ENCODE measurements around the gene DAB1. TPM values are rescaled to one million over a fixed set of nuclear protein-coding genes. Genes with fewer than 3 reads are reported as not detected.

The DAB1 gene
- total RNA-seq, 2 experiments from 2014 or later, result 1.2 to 2.1 TPM

- POLR2A ChIA-PET, result no interaction called here
- H3K4me1 Mint-ChIP-seq, result no peaks in the 10 kb centered on the region
- H3K9me3 Mint-ChIP-seq, result peaks cover 2% of the 10 kb centered on the region
- DNase-seq, result no peak
- no peak overlapping the region for H3K4me3 Mint-ChIP-seq
- no peak overlapping the region for H3K27ac Mint-ChIP-seq
- H3K27me3 Mint-ChIP-seq, result no peaks in the 10 kb centered on the region
- H3K36me3 Mint-ChIP-seq (ENCODE audit: low read depth), result no peaks in the 10 kb centered on the region
- CTCF ChIA-PET, result no interaction called here
These were observed 457.2 kb downstream of the DAB1 start for GRCh38 chr1:56966698-56966999.

GRCh38 chr1:56965916-56966697 is 457.8 kb downstream of the DAB1 start, which contains the start of gene C8B:
Gene C8B, minus strand, starts transcription at chr1:56966015. Its CDS starts 67 bp downstream, at chr1:56965948.
- no peaks in the 10 kb centered on the region for H3K4me1 Mint-ChIP-seq
- POLR2A ChIA-PET, result no interaction called here
- CTCF ChIA-PET, result no interaction called here

GRCh38 chr1:56965191-56965590 is 458.7 kb downstream of the DAB1 start:
- Mint-ChIP-seq H3K36me3 (ENCODE audit: low read depth) (no peaks in the 10 kb centered on the region), H3K4me1 (no peaks in the 10 kb centered on the region), H3K27ac (no peak overlapping the region), H3K9me3 (peaks cover 2% of the 10 kb centered on the region), H3K27me3 (no peaks in the 10 kb centered on the region), H3K4me3 (no peak overlapping the region)
- CTCF ChIA-PET, result no interaction called here
- DNase-seq, result no peak
- POLR2A ChIA-PET, result no interaction called here

More at GRCh38 chr1:56965916-56966697, 457.8 kb downstream of the DAB1 start, which contains the start of gene C8B:
- Mint-ChIP-seq H3K4me3 (no peak within 1 kb of the TSS), H3K27ac (no peak within 1 kb of the TSS), H3K27me3 (no peaks in the 10 kb centered on the region), H3K9me3 (peaks cover 2% of the 10 kb centered on the region), H3K36me3 (ENCODE audit: low read depth) (no peaks in the 10 kb centered on the region)
- DNase-seq, result no peak

- H3K9me3 Mint-ChIP-seq, result peaks cover 2% of the 10 kb centered on the region
- no peak for DNase-seq
- H3K27ac Mint-ChIP-seq, result no peak overlapping the region
- H3K4me3 Mint-ChIP-seq, result no peak overlapping the region
- ChIA-PET POLR2A (no interaction called here), CTCF (no interaction called here)
- H3K36me3 Mint-ChIP-seq (ENCODE audit: low read depth), result no peaks in the 10 kb centered on the region
- no peaks in the 10 kb centered on the region for H3K27me3 Mint-ChIP-seq
- H3K4me1 Mint-ChIP-seq, result no peaks in the 10 kb centered on the region
These were observed 459.4 kb downstream of the DAB1 start for GRCh38 chr1:56964349-56965017.

- CTCF ChIA-PET, result no interaction called here
- no peak for DNase-seq
- peaks cover 1% of the 10 kb centered on the region for H3K9me3 Mint-ChIP-seq
- POLR2A ChIA-PET, result no interaction called here
- no peak overlapping the region for H3K27ac Mint-ChIP-seq
- H3K4me3 Mint-ChIP-seq, result no peak overlapping the region
- H3K36me3 Mint-ChIP-seq (ENCODE audit: low read depth), result no peaks in the 10 kb centered on the region
- no peaks in the 10 kb centered on the region for H3K4me1 Mint-ChIP-seq
- H3K27me3 Mint-ChIP-seq, result no peaks in the 10 kb centered on the region
These were observed 460.2 kb downstream of the DAB1 start for GRCh38 chr1:56963667-56964066.

- Mint-ChIP-seq H3K4me3 (no peak overlapping the region), H3K27me3 (peaks cover 2% of the 10 kb centered on the region), H3K4me1 (no peaks in the 10 kb centered on the region), H3K9me3 (no peaks in the 10 kb centered on the region), H3K27ac (no peak overlapping the region), H3K36me3 (ENCODE audit: low read depth) (no peaks in the 10 kb centered on the region)
- CTCF ChIA-PET, result no interaction called here
- POLR2A ChIA-PET, result no interaction called here
- DNase-seq, result no peak
These were observed 462.4 kb downstream of the DAB1 start for GRCh38 chr1:56961426-56961825.

- Mint-ChIP-seq H3K36me3 (ENCODE audit: low read depth) (no peaks in the 10 kb centered on the region), H3K27ac (no peak overlapping the region), H3K27me3 (peaks cover 2% of the 10 kb centered on the region), H3K4me1 (no peaks in the 10 kb centered on the region), H3K9me3 (no peaks in the 10 kb centered on the region), H3K4me3 (no peak overlapping the region)
- CTCF ChIA-PET, result no interaction called here
- POLR2A ChIA-PET, result no interaction called here
- no peak for DNase-seq
These were observed 465.3 kb downstream of the DAB1 start for GRCh38 chr1:56958526-56958925.

GRCh38 chr1:56957931-56958330 is 465.9 kb downstream of the DAB1 start:
- H3K27me3 Mint-ChIP-seq, result peaks cover 2% of the 10 kb centered on the region
- no peak overlapping the region for H3K27ac Mint-ChIP-seq
- H3K4me1 Mint-ChIP-seq, result no peaks in the 10 kb centered on the region
- H3K4me3 Mint-ChIP-seq, result no peak overlapping the region
- no peak for DNase-seq
- ChIA-PET POLR2A (no interaction called here), CTCF (no interaction called here)
- no peaks in the 10 kb centered on the region for H3K36me3 Mint-ChIP-seq (ENCODE audit: low read depth)
- no peaks in the 10 kb centered on the region for H3K9me3 Mint-ChIP-seq

GRCh38 chr1:56954664-56955063 is 469.2 kb downstream of the DAB1 start:
- Mint-ChIP-seq H3K4me1 (no peaks in the 10 kb centered on the region), H3K4me3 (no peak overlapping the region), H3K27ac (no peak overlapping the region), H3K36me3 (ENCODE audit: low read depth) (no peaks in the 10 kb centered on the region), H3K9me3 (no peaks in the 10 kb centered on the region), H3K27me3 (peaks cover 2% of the 10 kb centered on the region)
- POLR2A ChIA-PET, result no interaction called here
- DNase-seq, result no peak
- CTCF ChIA-PET, result no interaction called here

- Mint-ChIP-seq H3K27ac (no peak overlapping the region), H3K36me3 (ENCODE audit: low read depth) (no peaks in the 10 kb centered on the region), H3K27me3 (peaks cover 2% of the 10 kb centered on the region), H3K4me1 (no peaks in the 10 kb centered on the region), H3K4me3 (no peak overlapping the region), H3K9me3 (no peaks in the 10 kb centered on the region)
- no peak for DNase-seq
- POLR2A ChIA-PET, result no interaction called here
- CTCF ChIA-PET, result no interaction called here
These were observed 470.5 kb downstream of the DAB1 start for GRCh38 chr1:56953386-56953785.

GRCh38 chr1:56952501-56952900 is 471.4 kb downstream of the DAB1 start:
- Mint-ChIP-seq H3K4me3 (no peak overlapping the region), H3K27me3 (peaks cover under 1% of the 10 kb centered on the region), H3K4me1 (no peaks in the 10 kb centered on the region), H3K9me3 (no peaks in the 10 kb centered on the region), H3K36me3 (ENCODE audit: low read depth) (no peaks in the 10 kb centered on the region), H3K27ac (no peak overlapping the region)
- POLR2A ChIA-PET, result no interaction called here
- no peak for DNase-seq
- CTCF ChIA-PET, result no interaction called here

GRCh38 chr1:56948403-56949023 is 475.3 kb downstream of the DAB1 start:
- no peak for DNase-seq
- Mint-ChIP-seq H3K27me3 (no peaks in the 10 kb centered on the region), H3K4me3 (no peak overlapping the region), H3K9me3 (no peaks in the 10 kb centered on the region), H3K36me3 (ENCODE audit: low read depth) (no peaks in the 10 kb centered on the region), H3K27ac (no peak overlapping the region), H3K4me1 (no peaks in the 10 kb centered on the region)
- POLR2A ChIA-PET, result no interaction called here
- CTCF ChIA-PET, result interaction anchor here (0.6 kb wide), 1 partner anchor 186 kb away, joined by 3 read pairs; no protein-coding TSS in a partner anchor

Measured in activated CD4-positive, alpha-beta T cell treated with anti-CD3 and anti-CD28 coated beads, Interleukin-2, amount 10 ng/mL, durations not matched to agents 7 days and 5 days (primary cell).